Progenitor cell of endocrine pancreas (in vitro differentiated cells): ENCODE results near the gene NRXN3. TPM values are rescaled to one million over a fixed set of nuclear protein-coding genes. Genes with fewer than 3 reads are reported as not detected.

Experiments used
- DNase-seq: peaks from one replicate; pipeline ENCODE4 v3.0.0; 2021; ENCODE audit warnings: low spot score; ENCODE audit not compliant: unreplicated experiment
- H3K27ac Mint-ChIP-seq: 2 replicates; pipeline ENCODE4 v1.8.0; 2021; ENCODE audit warnings: mild to moderate bottlenecking, moderate library complexity, mixed read lengths
- H3K27me3 Mint-ChIP-seq: 2 replicates; pipeline ENCODE4 v1.8.0; 2021; ENCODE audit warnings: mixed read lengths
- H3K36me3 Mint-ChIP-seq: 2 replicates; pipeline ENCODE4 v1.8.0; 2022; ENCODE audit warnings: mixed read lengths; ENCODE audit not compliant: insufficient read depth
- H3K4me1 Mint-ChIP-seq: 2 replicates; pipeline ENCODE4 v1.8.0; 2021; ENCODE audit warnings: low read depth, mixed read lengths
- H3K4me3 Mint-ChIP-seq: 2 replicates; pipeline ENCODE4 v1.8.0; 2021; ENCODE audit warnings: low read depth, mild to moderate bottlenecking, moderate library complexity, mixed read lengths
- H3K9me3 Mint-ChIP-seq: 2 replicates; pipeline ENCODE4 v1.8.0; 2021; ENCODE audit warnings: low read depth, mixed read lengths
- CTCF ChIP-seq: fragments of 200-600 bp; sonication (generic); IDR thresholded peaks from one replicate; pipeline ENCODE4 v1.5.0; 2021; ENCODE audit warnings: antibody characterized with exemption, mild to moderate bottlenecking; ENCODE audit not compliant: unreplicated experiment
- total RNA-seq: library from RNA; stranded (reverse); gene quantifications from 2 replicates; pipeline ENCODE4 v1.2.1, GENCODE V29; 2021

The NRXN3 gene
- total RNA-seq, 1 donor from 2014 or later: 22.1 TPM

GRCh38 chr14:78617735-78618134, 447.6 kb downstream of the NRXN3 start:
- H3K4me3 Mint-ChIP-seq: no peak overlapping the region
- no peak for TF ChIP-seq CTCF
- H3K4me1 Mint-ChIP-seq: peaks cover 7% of the 10 kb centered on the region
- no peaks in the 10 kb centered on the region for H3K9me3 Mint-ChIP-seq
- H3K36me3 Mint-ChIP-seq: no peaks in the 10 kb centered on the region
- no peak for DNase-seq
- no peak overlapping the region for H3K27ac Mint-ChIP-seq
- no peaks in the 10 kb centered on the region for H3K27me3 Mint-ChIP-seq

- DNase-seq: no peak
- H3K4me3 Mint-ChIP-seq: no peak overlapping the region
- peaks cover 7% of the 10 kb centered on the region for H3K4me1 Mint-ChIP-seq
- H3K36me3 Mint-ChIP-seq: no peaks in the 10 kb centered on the region
- H3K9me3 Mint-ChIP-seq: no peaks in the 10 kb centered on the region
- no peak overlapping the region for H3K27ac Mint-ChIP-seq
- no peak for TF ChIP-seq CTCF
- no peaks in the 10 kb centered on the region for H3K27me3 Mint-ChIP-seq
These were observed 448.2 kb downstream of the NRXN3 start for GRCh38 chr14:78618368-78618767.

GRCh38 chr14:78627114-78627513, 456.9 kb downstream of the NRXN3 start:
- H3K4me1 Mint-ChIP-seq: peaks cover 6% of the 10 kb centered on the region
- TF ChIP-seq CTCF: no peak
- H3K9me3 Mint-ChIP-seq: no peaks in the 10 kb centered on the region
- peak overlapping the region; percentile 20 for H3K27ac Mint-ChIP-seq
- DNase-seq: no peak
- H3K4me3 Mint-ChIP-seq: no peak overlapping the region
- no peaks in the 10 kb centered on the region for H3K27me3 Mint-ChIP-seq
- H3K36me3 Mint-ChIP-seq: no peaks in the 10 kb centered on the region

GRCh38 chr14:78631551-78631950, 461.4 kb downstream of the NRXN3 start:
- Mint-ChIP-seq H3K27me3 (no peaks in the 10 kb centered on the region), H3K36me3 (no peaks in the 10 kb centered on the region), H3K9me3 (peaks cover 3% of the 10 kb centered on the region), H3K4me3 (no peak overlapping the region), H3K27ac (no peak overlapping the region), H3K4me1 (peaks cover 9% of the 10 kb centered on the region)
- TF ChIP-seq CTCF: no peak
- no peak for DNase-seq

GRCh38 chr14:78633752-78634151, 463.6 kb downstream of the NRXN3 start:
- Mint-ChIP-seq H3K9me3 (peaks cover 7% of the 10 kb centered on the region), H3K27me3 (no peaks in the 10 kb centered on the region), H3K4me1 (peaks cover 3% of the 10 kb centered on the region), H3K36me3 (no peaks in the 10 kb centered on the region), H3K27ac (no peak overlapping the region), H3K4me3 (no peak overlapping the region)
- DNase-seq: no peak
- TF ChIP-seq CTCF: no peak

GRCh38 chr14:78637489-78637888, 467.3 kb downstream of the NRXN3 start:
- TF ChIP-seq CTCF: no peak
- Mint-ChIP-seq H3K4me3 (no peak overlapping the region), H3K9me3 (peaks cover 7% of the 10 kb centered on the region), H3K4me1 (peaks cover 3% of the 10 kb centered on the region), H3K27ac (no peak overlapping the region), H3K27me3 (no peaks in the 10 kb centered on the region), H3K36me3 (no peaks in the 10 kb centered on the region)
- no peak for DNase-seq
